ENCODE data around the gene NFIB. TPM values are rescaled to one million over a fixed set of nuclear protein-coding genes. Genes with fewer than 3 reads are reported as not detected.

NFIB gene
- total RNA-seq, 1 donor from 2014 or later, result 0.30 TPM

DNA sequence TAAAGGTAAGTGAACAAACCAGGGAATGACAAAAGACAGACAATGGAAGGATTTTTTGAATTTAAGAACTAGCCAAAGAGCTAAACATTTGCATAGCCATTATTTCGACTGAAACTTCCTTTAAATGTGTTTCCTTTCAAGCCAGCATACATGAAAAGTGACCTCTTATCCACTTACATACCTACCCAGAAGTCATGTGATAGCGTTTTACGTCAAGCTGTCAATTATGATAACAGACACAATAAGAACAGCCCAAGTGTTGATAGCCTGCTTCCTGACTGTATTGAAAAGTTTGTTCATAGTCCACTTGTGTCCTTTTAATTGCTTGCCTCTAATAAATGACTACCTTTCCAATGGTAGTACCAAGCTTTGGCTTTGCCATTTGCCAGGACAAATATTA lies 206.0 kb downstream of the NFIB start:
- no peak overlapping the region for H3K4me3 ChIP-seq
- no peaks in the 10 kb centered on the region for H3K27me3 ChIP-seq
- Mint-ChIP-seq H3K36me3 (no peaks in the 10 kb centered on the region), H3K4me1 (peaks cover 9% of the 10 kb centered on the region), H3K4me3 (no peak overlapping the region), H3K9me3 (no peaks in the 10 kb centered on the region), H3K27ac (no peak overlapping the region), H3K27me3 (ENCODE audit: insufficient read depth, low read depth) (no peaks in the 10 kb centered on the region)
- no peak overlapping the region for H2AFZ ChIP-seq (replicated peaks)
- H3K4me1 ChIP-seq, result peaks cover 13% of the 10 kb centered on the region
- H3K36me3 ChIP-seq, result no peaks in the 10 kb centered on the region
- no peak overlapping the region for H3K27ac ChIP-seq
- H4K20me1 ChIP-seq (ENCODE audit: low read depth), result no peaks in the 10 kb centered on the region
- no peak overlapping the region for H3K9ac ChIP-seq
- no peaks in the 10 kb centered on the region for H3F3A ChIP-seq (ENCODE audit: low read depth)
- no peak overlapping the region for H3K4me2 ChIP-seq
- H3K79me2 ChIP-seq (ENCODE audit: low read depth), result no peaks in the 10 kb centered on the region
- H3K9me3 ChIP-seq (ENCODE audit: low read depth), result no peaks in the 10 kb centered on the region
- no peak for DNase-seq (ENCODE audit: low spot score)
- no peak for TF ChIP-seq CTCF (IDR thresholded peaks at IDR 0.05)
- no peak for TF ChIP-seq EZH2phosphoT487 (IDR thresholded peaks at IDR 0.05)
- no peak for TF ChIP-seq EZH2 (IDR thresholded peaks at IDR 0.05)

GRCh38 chr9:14107495-14107894 lies 206.4 kb downstream of the NFIB start:
- DNase-seq (ENCODE audit: low spot score), result no peak
- no peaks in the 10 kb centered on the region for H4K20me1 ChIP-seq (ENCODE audit: low read depth)
- Mint-ChIP-seq H3K4me1 (peaks cover 9% of the 10 kb centered on the region), H3K4me3 (no peak overlapping the region), H3K9me3 (no peaks in the 10 kb centered on the region), H3K27me3 (ENCODE audit: insufficient read depth, low read depth) (no peaks in the 10 kb centered on the region), H3K36me3 (no peaks in the 10 kb centered on the region), H3K27ac (no peak overlapping the region)
- H3K9ac ChIP-seq, result no peak overlapping the region
- H3K27ac ChIP-seq, result no peak overlapping the region
- H2AFZ ChIP-seq (replicated peaks), result no peak overlapping the region
- H3K4me3 ChIP-seq, result no peak overlapping the region
- H3K4me1 ChIP-seq, result peaks cover 13% of the 10 kb centered on the region
- no peaks in the 10 kb centered on the region for H3K27me3 ChIP-seq
- H3K36me3 ChIP-seq, result no peaks in the 10 kb centered on the region
- no peak for TF ChIP-seq CTCF (IDR thresholded peaks at IDR 0.05)
- TF ChIP-seq EZH2phosphoT487 (IDR thresholded peaks at IDR 0.05), result no peak
- no peak for TF ChIP-seq EZH2 (IDR thresholded peaks at IDR 0.05)
- H3F3A ChIP-seq (ENCODE audit: low read depth), result no peaks in the 10 kb centered on the region
- no peak overlapping the region for H3K4me2 ChIP-seq
- H3K9me3 ChIP-seq (ENCODE audit: low read depth), result no peaks in the 10 kb centered on the region
- H3K79me2 ChIP-seq (ENCODE audit: low read depth), result no peaks in the 10 kb centered on the region

DNA sequence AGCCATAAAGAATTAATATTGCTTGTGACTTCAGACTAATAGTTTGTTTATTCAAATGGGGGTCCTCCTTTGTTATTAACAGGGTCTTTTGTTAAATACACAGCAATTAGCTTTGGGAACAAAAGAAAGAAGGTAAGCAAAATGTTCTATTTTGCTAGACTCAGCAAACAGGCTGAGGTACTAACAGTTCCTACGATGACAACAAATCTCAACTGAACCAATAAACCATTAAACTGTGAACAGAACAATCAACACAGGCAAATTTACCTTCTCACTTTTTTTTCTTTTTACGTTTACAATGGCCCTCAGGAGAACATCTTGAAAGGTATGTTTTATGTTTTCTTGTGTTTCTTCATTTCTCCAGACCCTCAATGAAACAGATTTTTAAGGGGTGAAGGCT lies 207.2 kb downstream of the NFIB start:
- H3K4me2 ChIP-seq, result no peak overlapping the region
- H3K9me3 Mint-ChIP-seq, result no peaks in the 10 kb centered on the region
- H3F3A ChIP-seq (ENCODE audit: low read depth), result no peaks in the 10 kb centered on the region
- H3K4me3 Mint-ChIP-seq, result no peak overlapping the region
- no peaks in the 10 kb centered on the region for H3K9me3 ChIP-seq (ENCODE audit: low read depth)
- no peaks in the 10 kb centered on the region for H4K20me1 ChIP-seq (ENCODE audit: low read depth)
- no peak for DNase-seq (ENCODE audit: low spot score)
- H2AFZ ChIP-seq (replicated peaks), result no peak overlapping the region
- no peaks in the 10 kb centered on the region for H3K27me3 ChIP-seq
- H3K4me3 ChIP-seq, result no peak overlapping the region
- no peak overlapping the region for H3K9ac ChIP-seq
- H3K27me3 Mint-ChIP-seq (ENCODE audit: insufficient read depth, low read depth), result no peaks in the 10 kb centered on the region
- TF ChIP-seq CTCF (IDR thresholded peaks at IDR 0.05) (no peak), EZH2 (IDR thresholded peaks at IDR 0.05) (no peak), EZH2phosphoT487 (IDR thresholded peaks at IDR 0.05) (no peak)
- H3K27ac ChIP-seq, result no peak overlapping the region
- no peaks in the 10 kb centered on the region for H3K36me3 ChIP-seq
- no peaks in the 10 kb centered on the region for H3K36me3 Mint-ChIP-seq
- H3K79me2 ChIP-seq (ENCODE audit: low read depth), result no peaks in the 10 kb centered on the region
- no peak overlapping the region for H3K27ac Mint-ChIP-seq
- peaks cover 13% of the 10 kb centered on the region for H3K4me1 ChIP-seq
- peaks cover 8% of the 10 kb centered on the region for H3K4me1 Mint-ChIP-seq
